SIG-M5 treated with dmso at 0.1 percent for 504 hours (cell line): ENCODE measurements around the gene CAMK1G.

ENCODE experiments used
- DNase-seq: peaks from one replicate; lab custom pipeline; 2025; ENCODE audit not compliant: unreplicated experiment; lab: John Stamatoyannopoulos, UW

The CAMK1G gene

DNA sequence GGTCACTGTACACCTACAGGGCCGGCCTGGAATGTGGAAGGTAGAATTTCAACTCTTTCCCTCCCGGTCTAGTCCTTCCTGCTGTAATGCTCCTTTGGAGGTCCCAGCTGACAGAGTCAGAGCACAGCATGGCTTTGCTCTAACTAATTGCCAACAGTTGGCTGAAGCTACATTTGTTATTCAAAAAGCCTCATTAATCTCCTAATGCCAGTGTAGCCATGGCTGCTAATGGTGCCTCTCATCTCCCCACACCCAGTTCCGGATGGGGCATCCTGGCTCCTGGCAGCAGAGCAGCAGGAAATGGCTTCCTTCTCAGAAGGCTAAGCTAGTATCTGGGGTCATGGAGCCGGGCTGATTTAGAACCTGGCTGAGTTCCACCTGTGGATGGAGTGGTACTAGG is 18.7 kb upstream of the CAMK1G start:
- DNase-seq = no peak

DNA sequence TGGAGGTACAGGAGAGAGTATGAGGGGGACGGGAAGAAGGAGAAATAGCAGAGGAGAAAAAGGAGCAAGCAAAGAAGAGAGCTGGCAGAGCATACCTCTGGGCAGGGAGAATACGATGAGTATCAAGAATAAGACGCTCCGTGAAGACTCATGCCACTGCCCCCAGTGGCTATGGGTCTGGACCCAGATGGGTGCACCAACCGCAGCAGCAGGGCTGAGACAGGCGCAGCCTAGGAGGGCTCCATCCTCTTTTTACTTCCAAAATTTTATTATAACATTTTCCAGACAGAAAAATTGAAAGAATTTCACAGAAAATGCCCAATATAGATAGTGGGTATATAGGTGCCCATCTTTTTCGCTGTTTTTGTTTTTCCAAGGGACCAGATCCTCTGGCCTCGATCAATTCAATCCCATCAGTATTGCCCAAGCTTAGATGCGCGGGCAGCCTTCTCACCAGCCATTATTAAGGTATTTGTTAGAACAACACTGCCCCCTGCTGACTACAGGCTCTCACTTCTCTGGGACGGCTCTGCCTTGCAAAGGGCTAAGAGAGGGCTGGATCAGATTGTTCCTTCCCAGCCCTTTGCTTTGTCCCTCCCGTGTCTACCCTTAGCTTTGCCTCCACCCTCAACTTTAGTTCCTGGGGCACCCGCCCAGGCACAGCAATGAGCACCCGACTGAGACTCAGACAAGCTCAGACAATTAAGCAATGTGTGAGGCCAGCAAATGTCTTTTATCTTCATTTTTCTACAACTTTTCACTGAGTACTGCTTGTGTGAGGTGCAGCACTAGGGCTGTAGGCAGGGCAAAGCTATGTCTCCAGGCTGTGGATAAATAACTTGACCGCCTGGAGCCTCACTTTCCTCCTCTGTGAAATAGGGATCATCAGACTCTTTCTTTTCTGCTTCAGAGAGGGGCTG is 17.5 kb upstream of the CAMK1G start:
- DNase-seq = peak; percentile 83

DNA sequence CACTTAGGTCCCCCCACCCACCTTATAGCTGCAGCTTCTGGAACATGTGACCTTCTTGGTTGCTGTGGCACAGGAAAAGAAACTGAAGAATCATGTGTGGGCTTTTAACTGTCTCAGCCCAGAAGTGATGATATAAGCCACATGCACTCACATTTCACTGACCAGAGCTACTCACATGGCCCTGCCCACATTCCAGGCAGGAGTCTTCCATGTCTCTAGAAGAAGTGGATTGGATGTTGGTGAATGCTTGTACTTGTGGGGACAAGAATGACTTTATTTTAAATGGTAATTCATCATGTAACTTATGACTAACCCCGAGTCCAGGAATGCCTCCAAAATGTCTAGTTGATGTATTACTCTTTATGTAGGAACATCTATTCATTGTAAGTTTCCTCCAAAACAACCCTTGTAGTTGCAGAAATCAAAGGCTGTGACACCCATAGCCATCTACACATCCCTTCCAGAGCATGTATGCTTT is 15.8 kb upstream of the CAMK1G start:
- no peak for DNase-seq

DNA sequence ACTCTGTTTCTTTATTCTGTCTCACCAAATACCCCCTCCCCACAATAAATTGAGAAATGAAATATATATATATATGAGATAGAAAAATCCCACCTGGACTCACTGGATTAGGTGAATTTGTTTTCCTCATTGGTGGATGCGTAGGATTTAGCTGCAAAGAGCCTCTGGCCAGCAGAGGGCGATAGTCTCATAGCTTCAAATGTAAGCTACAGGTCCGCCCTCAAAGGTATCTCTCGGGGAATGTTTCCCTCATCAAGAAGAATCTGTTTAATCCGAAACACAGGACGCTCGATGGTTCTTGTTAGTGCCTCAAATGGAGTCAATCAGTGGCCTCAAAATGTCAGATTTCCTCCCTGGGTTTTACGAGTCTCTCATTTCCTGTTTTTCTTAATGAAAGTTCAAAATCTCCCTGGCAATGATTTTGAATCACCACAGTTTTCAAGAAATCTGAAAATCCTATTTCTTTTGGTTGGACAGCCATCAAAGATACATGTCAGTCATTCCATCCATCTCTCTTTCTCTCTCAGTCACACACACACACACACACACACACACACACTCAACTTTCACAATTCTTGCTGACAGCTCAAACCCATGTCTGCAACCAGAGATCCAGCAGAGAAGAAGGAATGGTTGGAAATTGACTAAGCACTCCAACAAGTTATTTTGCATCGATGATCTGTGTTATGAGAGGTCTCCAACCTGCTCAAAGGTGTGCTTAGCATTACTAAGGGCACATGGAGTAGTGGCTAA is 13.9 kb upstream of the CAMK1G start:
- DNase-seq = peak; percentile 55

DNA sequence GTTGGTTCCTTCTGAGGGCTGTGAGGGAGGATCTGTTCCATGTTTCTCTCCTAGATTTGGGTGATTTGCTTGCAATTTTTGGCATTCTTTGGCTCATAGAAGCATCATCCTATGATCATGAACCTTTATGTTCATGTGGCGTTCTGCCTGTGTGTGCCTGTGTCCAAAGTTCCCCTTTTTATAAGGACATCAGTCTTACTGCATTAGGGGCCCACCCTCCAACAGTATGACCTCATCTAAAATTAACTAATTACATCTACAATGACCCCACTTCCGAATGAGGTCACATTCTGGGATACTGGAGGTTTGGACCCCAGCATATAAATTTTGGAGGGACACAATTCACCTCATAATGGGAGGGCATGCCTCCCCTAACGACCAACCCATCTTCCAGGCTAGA is 12.8 kb upstream of the CAMK1G start:
- no peak for DNase-seq

DNA sequence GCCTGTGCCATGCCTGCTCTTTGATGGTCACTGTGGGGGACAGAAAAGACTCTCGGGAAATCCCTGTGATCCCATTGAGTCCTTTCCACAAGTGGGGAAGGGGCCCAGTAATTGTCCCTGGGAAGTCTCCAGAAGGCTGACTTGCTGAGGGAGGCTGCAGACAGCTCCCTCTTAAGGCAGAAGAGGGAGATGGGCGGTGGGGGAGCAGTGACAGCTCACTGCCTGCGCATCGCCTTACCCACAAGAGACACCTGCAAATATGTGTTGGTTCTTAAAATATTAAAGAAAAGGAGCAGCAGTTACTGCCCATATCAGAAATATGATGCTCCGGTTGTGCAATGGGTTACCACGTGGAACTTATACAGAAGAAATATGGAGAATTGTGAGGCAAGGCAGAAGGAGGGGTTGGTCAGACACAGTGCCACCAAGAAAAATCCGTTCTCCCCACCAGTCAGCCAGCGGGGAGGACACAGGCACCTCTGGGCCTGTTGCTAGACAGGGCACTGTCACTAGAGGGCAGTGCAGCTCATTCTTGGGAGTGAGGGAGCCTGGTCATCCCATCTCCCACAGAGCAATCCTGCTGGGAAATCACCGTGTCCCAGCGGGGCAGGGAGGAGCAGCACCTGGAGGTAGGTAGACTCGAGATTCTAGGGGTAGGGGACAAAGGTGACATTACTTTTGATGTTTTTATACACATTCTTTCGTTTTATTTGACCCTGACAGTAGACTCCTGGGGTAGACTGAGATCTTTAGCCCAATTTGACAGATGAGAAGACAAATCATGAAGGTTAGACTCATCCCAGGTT is 6.9 kb upstream of the CAMK1G start:
- peak; percentile 30 for DNase-seq

DNA sequence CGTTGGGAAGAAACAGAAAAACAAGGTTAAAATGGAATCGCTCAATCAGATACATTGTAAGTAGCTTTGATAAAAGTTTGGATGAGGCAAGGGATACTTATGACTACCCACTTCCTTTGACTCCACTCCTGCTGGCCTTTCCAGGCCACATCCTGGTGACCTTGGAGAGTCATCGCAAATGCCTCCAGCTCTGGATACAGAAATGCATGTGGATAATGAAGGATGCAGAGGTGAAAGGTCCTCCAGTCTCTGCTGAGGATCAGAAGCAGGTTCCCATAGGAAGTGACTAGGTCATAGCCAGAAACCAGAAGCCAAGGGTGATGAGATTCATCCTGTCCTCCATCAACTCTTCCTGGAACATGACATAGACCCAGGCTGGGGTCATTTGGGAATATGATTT is 6.2 kb upstream of the CAMK1G start:
- DNase-seq = no peak

DNA sequence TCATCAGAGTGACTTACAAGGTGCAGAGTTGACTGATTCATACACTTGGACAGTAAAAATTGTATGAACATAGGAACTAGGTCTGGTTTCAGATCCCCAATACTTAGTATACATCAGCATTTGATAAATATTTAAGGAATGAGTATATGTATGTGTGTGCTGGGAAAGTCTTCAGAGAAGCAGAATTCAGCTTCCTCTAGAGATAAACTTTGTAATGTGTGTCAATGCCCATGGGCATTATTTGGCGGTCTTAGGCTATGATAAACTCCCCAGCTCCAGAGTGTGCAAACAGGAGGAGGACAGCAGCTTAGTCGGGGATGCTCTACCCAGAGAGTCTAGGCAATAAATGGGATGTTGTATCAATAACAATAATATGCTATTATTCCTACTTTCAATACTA is 2.9 kb upstream of the CAMK1G start:
- DNase-seq = no peak

DNA sequence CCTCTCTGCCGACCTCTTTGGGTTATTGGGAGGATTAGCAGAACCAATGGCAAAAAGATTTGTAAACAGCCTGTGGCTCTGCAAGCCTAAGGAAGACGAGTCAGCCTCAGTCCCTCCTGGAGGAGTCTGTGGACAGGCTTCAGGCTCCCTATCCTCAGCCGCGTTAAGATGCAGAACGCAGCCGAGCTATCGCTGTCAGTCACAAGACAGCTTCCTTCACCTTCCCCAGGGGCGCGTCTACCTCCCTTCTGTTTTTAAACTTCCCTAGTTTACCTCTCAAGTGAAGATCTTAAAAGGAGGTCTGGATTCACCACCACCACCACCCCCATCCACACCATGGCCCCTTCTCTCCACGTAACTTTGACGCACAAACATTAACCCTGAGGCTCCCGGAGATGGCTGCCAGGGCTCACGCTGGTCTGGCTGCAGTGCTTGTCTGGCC is 738 bp downstream of the CAMK1G start:
- no peak for DNase-seq

DNA sequence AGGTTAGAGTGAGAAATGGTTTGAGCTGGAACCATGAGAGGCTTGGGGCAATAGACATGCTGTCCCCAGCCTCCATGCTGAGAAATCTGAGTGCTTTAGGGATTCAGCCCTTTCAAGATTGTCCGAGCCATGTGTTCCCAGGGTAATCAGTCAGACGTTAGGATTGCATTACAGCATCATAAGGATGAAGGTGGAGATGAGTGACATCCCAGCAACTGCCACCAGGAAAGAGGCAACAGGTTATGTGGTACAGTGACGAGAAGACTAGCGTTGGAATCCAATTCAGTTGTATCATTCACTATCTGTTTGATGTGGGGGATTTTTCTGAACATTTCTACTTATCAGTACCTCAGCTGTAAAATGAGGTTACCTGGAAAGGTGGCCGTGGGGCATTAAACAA is 1.7 kb downstream of the CAMK1G start:
- no peak for DNase-seq

DNA sequence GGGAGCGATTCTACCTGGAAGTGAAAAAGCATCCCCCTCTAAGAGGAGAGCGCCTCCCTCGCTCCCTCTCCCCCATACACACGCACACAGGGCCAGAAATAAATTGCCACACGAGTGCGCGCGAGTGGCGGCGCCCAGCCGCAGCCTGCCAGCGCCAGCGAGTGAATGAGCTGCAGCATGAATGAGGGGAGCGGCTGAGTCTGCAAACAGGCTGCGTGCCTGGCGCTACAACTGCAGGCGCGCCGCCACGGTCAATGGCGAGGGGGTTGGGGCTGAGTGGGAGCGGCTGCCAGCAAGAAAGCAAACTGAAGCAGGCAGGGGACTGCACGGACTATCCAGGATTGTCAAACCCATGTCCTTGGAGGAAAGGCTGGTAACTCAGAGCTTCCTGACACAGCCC is 2.2 kb downstream of the CAMK1G start:
- no peak for DNase-seq

DNA sequence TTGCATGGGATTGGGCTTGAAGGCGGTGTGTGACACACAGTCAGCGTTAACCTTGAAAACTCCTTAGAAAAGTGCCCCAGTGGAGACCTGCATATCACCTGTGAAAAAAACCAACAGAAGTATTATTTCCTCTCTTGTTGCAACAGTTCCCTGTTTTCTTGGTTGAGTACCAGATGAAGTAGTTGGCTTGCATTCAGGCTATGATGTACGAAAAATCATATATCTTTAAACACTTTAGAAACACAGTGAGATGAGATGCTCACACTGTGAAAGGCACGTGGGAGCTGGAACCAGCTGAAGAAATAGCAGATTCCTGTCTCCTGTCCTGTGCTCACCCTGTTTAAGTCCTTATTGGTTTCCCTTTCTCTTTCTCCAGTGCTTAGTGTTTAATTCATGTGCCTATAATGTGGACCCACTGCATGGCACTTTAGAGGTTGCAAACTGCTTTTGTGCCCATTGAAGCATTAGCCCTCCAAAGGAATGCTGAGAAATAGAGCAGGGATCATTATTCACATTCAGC is 2.8 kb downstream of the CAMK1G start:
- DNase-seq = no peak

DNA sequence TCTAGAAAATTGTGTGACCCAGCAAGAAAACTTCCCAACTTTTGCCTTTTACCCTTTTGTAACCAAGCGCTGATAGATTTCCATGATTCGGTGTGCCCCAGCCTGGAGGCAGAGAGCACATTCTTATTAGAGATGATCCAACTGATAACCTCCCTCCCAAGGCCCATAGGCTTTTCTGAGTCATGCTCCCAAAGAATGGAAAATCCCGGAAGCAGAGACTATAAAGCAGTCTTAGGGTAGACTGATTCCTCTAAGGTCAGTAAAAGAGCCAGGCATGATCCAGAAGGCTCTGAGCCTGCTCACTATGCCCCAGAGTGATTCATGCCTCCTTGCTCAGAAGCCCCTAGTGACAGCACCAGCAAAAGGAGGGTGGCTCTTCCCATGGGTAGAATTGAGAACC is 4.3 kb downstream of the CAMK1G start:
- DNase-seq = no peak

DNA sequence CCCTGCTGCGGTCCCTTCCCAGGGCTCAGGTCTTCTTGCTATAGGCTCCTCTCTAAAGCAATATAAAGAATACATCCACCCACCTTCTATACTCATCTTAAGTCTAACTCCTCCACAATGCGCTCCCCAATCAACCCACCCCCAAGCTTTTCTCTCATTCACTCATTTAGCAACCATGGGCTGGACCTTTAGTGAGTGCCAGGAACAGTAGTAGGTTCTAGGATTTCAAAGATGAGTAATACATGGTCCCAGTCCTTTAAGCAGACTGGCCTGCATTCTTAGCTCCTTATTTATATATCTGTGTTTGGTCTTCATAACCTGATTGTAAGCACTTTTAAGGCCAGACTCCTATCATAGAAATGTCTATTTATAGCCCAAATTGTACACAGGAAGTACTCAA is 5.9 kb downstream of the CAMK1G start:
- no peak for DNase-seq

DNA sequence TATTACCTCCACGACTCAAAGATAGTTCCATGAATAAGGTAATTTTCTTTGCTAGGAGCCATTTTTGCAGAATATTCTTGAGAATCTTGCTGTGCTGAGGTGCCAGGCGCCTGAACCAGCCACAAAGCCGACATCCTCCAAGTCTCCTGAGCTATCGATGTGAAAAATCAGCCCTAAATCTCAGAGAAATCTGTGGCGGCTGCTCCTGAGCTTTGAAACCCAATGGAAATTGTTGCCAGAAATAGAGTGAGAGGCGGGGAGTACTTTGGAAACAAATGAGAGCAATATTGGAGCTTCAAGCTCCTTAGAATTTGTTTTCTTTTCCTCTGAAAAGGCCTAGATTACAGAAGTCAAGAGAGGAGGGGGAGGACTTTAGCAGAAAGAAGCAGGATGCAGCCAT is 6.3 kb downstream of the CAMK1G start:
- DNase-seq = no peak

DNA sequence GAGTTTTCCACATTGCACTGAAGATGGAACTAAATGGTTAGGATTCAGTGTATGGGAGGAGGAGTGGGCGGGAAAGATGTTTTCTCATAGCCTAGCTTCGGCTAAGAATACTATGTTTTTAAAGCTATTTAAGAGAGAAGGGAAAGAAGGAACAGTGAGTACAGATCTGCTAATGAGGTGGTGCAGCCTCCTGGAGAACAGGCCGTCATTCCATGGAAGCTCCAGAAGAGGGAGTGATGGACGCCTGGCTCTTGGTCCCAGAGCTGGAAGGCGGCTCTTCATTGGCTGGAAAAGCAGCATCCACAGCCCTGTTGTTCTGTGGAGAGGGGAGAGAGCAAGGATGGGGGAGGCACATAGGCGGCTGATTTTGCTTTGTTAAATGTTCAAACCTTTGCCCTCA is 6.9 kb downstream of the CAMK1G start:
- no peak for DNase-seq

DNA sequence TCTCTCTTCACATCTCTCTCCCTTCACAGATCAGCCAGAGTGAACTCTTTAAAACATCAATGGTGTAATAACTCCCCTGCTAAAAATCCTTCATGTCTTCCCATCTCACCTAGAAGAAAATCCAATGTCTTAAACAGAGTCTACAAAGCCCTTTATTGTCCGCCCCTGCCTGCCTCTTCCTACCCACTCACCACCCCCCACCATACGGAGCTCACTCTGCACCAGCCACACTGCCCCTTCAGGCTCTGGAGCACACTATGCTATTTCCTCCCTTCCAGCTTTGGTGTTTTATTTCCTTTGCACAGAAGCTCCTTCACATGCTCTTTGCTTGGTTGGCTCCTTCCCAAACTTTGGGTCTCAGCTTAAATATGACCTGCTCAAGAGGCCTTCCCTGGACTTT is 10.2 kb downstream of the CAMK1G start:
- no peak for DNase-seq

DNA sequence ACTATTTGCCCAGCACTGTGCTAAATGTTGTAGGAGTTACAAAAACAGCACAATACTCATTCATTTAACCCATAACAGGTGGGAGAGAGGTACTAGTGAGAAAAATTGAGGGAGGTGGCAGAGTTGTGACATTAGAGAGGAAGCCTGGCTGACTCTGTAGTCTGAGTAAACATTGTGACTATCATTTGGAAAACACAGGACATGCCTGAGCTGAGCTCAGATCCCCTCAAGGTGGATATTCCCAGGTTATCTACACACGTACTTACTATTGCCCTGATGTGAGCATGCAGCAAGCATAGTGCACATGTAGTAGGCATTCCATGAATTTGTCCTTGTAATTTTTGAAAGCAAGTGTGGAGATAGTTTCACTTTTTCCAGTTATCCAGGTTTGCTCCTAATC is 10.9 kb downstream of the CAMK1G start:
- DNase-seq = no peak

DNA sequence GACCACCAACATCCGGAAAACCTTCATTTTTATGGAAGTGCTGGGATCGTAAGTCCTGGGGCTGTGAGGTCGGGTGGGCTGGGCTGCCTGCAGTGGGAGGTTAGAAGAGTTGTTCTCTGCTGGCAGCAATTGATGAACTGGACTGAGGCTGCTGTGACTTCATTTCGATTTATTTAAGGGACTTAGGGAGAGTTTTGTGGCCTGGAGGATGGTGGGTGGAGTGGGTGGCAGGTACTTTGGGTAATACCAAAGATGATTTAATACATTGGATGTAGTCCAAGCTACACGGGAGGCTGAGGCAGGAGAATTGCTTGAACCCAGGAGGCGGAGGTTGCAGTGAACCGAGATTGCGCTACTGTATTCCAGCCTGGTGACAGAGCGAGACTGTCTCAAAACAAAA is 11.5 kb downstream of the CAMK1G start:
- DNase-seq = no peak

DNA sequence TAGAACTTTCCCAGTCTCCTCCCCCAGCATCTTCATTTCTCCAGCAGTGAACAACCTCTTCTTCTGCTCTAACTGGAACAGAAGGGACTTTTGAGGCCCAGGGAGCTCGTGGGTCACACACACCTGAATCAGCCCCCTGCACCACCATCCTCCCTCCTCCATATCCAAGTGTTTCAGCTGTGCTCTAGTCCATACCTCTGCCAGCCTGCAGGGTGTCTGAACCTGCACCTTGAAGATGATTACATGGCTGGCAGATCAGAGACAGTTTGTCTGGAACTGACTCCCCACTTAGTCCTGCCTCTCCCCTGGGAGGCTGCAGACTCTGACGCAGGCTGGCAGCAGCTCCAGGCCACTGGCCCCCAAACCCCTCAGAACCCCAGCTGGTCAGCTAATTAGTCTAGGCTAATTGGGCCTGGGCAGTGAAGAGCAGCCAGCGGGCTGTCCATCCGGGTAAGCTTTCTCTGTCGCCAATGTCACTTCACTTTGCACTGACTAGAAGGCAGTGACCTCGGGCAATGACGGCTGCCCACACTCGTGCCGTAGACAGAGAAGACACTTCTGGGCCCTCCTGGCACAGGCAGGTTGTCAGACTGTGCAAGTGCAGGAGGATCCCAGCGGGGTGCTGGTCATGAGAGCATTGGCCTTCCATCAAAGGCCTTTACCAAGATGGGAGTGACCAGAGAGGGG is 12.2 kb downstream of the CAMK1G start:
- DNase-seq = no peak

DNA sequence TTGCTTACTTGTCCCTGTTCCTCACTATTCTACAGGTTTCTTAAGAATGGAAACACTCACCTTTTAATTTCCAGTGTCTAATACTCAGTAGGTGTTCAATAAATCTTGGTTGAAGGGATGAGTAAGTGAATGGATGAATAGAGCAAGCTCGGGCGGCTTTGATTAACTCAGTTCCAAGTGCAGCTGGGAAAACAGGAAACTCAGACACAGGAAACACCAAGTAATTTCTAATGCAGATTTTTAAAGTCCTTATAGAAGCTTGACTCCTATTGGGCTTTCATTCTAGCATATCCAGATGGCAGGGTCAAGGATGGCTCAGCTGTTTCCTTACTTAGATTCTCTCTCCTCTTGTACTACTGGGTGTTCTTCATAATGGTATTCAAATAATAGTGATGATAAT is 14.0 kb downstream of the CAMK1G start:
- no peak for DNase-seq
